GM21360 (cell line): ENCODE data around the gene TM6SF1.
"Not testable (repeated sequence)": the region's sequence is repeated elsewhere in the genome, so short reads cannot be mapped to it uniquely, and the experiment has no call there.

Experiments used
- ATAC-seq: cut with Tn5 transposase; IDR thresholded peaks from one replicate; pipeline ENCODE4 v1.9.1; 2021; ENCODE audit warnings: mild to moderate bottlenecking, moderate library complexity; ENCODE audit not compliant: unreplicated experiment

TM6SF1 gene

DNA sequence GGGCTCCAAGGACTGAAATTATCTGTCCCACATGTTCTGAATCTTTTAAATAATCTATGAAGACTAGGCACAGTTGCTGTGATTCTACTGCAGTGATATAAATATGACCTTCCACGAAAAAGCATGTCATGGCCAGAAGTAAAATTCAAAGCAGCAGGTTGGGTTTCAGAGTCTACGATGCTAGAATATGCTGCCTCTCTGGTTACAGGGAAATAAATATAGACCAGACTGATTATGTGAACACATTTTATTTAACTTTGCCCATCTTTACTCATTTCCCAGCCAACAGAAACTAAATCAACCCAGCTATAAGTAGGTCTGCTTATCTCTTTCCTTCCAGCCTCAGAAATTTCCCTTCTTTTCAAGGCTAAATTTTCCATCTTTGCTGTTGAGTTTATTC is 19.9 kb upstream of the TM6SF1 start:
- ATAC-seq, result no peak

DNA sequence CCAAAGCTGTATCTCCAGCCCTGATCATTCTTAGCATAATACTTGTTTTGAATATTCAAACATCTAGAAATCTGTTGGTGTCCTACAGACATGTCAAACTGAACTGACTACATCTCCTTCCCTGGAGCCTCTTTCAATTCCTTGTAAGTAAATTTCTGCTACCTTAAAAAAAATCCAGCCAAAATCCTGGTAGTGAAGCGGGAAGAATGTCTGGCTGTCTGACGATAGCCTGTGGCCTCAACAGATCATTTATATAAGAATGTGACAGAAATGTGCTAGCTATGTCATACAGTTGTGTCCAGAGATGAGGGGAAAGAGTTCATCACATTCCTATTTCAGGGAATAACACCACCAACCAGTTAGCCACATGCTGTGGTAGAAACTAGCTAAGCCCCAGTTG is 18.6 kb upstream of the TM6SF1 start:
- no peak for ATAC-seq

DNA sequence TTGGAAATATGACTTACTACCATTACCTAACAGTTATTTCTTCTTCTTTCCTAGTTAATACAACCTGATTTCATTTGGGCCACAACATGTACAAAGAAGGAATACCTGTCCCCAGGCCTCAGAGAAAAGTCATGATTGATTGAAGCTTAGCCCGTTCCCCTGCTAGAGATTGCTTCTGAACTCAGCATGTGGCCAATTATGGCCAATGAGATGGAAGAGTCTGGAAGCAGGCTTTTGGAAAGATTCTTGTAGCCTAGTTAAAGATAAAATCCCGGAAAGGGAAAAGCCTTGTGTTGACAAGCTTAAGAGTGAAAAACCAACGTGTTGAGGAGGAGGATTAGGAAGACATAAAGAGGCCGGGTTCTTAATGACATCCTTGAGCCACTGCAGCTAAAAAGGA is 17.0 kb upstream of the TM6SF1 start:
- ATAC-seq, result no peak

DNA sequence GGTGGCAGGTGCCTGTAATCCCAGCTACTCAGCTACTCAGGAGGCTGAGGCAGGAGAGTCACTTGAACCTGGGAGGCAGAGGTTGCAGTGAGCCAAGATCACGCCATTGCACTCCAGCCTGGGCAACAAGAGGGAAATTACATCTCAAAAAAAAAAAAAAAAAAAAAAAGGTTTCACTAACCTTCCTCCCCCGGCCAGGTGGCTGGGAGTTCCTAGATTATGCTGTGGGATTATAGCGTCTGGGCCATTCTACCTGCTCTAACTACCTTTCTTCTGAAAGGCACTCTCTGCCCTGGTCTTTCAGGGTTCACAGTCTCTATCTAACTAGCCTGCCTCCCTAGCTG is 15.5 kb upstream of the TM6SF1 start:
- not testable (repeated sequence) for ATAC-seq

DNA sequence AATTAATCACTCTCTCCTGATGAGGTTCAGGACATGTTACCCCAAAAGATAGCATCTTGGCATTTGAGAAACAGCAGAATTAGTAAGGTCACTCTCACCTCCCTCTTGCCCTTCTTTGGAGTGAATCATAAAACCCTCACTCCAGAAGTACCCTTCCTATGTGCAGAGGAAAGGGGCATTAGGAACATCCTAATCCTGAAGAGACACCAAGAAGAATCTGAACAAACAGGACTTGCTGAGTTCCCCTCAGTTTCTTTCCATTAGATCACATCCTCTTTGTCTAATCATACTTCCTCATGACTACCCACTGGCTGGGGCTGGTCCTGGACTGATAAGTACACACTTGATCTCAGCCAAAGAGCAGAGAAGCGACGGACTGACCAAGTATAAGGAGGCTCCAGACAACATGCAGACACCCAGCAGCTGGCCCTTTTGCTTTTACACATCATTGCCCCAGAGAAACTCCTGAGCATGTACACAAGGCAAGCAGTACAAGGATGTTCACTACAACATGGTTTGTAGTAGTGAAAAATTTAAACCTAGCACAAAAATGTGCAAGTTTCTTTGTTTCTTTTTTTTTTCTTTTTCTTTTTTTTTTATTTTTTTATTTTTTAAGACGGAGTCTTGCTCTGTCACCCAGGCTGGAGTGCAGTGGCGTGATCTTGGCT is 15.0 kb upstream of the TM6SF1 start:
- ATAC-seq, result no peak

DNA sequence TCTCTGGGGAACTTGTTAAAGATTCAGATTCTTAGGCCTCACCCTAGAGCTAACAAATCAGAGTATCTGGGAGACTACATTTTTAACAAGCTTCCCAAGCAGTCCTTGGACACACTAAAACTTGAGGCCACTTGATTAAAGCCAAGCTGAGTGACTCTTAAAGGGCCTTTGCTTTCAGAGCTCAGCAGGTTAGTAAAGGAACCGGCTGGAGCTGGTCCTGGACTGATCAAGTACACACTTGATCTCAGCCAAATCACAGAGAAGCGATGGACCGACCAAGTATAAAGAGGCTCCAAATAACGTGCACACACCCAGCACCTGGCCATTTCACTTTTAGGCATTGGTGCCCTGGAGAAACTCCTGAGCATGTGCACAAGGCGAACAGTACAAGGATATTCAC is 12.9 kb upstream of the TM6SF1 start:
- no peak for ATAC-seq

DNA sequence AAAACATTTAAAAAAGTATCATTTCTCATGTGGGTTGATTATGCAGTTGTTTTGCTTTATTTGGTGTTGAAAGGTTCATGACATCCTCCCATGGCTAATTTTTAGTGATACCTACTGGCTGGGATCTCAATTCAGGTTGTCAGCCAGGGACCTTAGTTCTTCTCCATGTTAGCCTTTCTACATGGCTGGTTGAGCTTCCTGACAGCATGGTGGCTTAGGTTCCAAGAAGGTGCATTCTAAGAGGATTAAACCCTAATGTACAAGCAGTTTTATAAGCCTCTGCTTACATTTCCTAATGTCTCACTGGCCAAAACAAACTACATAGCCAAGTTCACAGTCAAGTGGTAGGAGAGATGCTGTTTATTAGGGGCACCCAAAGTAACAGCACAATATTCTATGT is 9.4 kb upstream of the TM6SF1 start:
- no peak for ATAC-seq

DNA sequence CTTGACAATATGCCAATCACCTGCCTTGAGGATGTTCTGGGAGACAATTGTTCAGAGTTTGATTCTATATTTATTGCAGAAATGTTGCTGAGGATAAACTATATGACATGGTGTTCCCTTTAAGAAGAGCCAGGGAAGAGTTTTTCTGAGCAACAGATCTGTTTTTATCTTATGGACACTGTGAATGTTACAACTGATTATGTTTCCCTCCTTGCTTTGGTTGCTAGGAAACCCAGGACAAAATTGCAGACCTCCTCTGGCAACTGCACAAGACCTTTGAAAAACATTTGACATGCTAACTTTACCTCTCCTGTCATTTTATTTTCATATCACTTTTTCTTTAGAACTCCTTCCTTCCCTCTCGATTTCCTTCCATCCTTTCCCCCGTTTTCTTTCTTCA is 8.2 kb upstream of the TM6SF1 start:
- ATAC-seq, result no peak

DNA sequence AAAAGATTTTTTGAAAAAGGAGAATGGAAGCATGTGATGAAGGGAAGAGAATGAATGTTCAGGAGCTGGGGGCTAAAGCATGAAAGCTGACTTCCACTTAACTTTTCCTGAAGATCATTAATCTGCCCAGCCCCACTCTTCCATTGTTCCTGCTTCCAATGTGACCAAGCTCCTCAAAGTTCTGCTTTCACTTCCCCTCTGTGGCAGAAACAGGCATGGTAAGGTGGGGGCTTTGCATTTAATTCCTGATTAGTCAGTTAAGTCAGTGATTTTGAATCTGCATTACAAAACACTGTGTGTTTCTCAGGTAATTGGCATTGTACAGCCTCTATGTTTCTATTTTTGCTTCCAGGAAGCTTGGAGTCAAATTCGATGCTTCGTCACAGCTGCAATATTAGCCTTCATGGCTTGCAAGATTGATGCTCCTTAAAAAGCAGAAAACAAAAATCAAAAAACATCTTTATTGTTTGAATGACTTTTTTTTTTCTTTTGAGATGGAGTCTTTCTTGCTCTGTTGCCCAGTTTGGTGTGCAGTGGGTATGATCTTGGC is 7.3 kb upstream of the TM6SF1 start:
- ATAC-seq, result no peak

DNA sequence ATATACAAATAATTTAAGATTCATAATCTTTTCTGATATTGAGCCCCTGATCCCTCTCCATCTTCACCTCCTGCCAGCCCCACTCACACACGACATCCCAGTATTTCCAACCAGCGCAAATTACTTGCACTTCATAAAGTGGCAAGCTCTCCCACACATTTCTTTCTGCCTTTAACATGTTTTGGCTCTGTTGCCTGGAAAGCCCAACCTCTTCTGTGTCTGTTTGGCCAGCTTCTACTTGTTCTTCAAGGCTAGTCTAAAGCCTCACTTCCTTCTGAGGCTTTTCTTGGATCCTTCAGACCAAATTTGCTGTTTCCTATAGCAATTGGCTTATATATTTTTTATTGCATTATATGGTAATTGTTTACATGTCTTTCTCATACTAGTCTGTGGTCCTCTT is 5.1 kb upstream of the TM6SF1 start:
- ATAC-seq, result no peak

DNA sequence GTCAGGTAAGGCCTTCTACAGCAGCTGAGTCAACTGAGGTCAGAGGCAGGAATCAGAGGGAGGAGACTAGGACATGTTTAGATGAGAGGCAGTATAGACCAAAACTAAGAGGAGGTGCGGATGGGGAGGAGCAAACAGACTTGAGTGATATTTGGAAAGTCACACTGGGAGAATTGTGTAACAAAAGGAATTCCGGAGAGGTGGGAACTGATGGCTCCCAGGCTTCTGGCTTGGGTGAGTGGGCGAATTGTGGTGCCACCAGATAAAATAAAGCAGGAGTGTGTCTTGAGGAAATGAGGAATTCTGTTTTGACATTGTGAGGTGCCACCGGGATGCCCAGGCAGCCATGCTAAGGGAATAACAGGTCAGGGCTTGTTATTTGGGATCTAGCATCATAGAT is 3.3 kb upstream of the TM6SF1 start:
- ATAC-seq, result no peak

DNA sequence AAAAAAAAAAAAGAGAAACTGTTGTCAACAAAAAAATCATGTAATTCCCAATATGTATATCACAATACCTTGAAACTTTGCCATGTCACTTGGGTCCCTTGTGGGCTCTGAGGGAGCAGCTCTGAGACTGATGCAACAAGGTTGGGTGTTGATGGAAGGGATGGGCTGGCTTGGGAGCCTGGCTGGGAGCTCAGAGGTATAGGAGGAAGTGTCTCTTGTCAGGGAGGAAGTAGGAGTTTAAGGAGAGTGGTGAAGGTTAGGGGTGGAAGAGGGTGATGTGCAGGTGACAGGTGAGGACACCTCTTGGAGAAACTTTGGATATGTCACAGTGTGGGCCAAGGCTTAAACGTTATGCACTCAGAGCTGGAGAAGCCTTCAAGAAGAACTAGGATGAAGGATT is 2.0 kb upstream of the TM6SF1 start:
- ATAC-seq, result no peak

DNA sequence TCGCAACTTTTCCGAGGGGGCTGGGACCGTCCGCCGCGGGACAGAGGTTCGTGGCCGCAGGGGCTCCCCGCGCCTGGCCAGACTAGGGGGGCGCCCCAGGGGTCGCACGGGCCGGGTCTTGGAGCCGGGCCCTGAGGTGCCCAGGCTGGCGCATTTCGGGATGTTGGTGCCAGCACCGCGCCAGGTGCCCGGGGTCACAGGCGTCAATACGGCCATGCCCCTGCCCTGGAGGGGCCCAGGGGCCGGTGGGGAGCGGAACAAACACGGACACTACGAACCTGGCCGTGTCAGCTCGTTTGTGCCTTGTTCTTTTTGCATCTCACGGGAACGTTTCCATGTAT is 366 bp downstream of the TM6SF1 start:
- ATAC-seq, result no peak

DNA sequence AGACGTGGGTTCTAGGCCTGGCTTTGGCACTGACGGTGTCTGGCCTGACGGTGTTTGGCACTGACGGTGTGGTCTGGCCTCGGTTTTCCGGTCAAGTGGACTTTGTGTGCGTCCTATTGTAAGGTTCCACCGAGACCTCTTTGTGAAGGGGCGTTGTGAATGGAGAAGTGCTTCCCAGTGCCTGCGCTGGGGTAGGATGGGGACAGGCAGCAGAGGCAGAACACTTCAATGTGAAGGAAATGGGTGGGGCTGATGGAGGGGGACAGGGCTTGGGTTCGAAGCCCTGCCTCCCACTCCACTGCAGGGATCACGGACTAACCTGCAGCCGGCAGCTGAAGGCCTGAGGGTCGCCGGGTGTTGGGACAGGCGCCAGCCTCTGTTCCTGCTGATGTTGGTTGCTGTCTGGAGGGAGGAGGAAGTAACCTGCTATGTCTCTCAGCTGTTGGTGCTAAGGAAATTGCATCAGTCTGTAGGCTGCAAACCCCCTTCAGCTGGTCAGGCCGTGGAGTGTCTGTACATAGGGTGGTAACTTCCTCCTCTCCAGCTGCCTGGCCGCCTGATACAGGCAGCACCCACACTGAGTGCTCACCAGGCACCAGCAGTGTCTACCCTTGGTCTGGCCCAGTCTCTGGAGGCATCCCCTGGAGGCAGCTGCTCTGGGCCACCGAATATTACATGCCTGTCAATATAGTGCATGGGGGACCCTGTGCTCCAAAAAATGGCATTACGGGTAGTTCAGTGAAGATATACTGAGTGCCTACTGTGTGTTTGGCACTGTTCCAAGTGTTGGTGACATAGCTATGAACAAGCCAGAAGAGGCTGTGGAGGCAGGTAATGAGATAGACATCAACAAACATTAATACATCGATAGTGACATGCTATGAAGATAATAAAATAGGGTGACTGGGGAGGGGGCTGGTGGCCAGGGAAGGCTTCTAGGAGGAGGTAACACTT is 1.1 kb downstream of the TM6SF1 start:
- peak; percentile 50 for ATAC-seq

DNA sequence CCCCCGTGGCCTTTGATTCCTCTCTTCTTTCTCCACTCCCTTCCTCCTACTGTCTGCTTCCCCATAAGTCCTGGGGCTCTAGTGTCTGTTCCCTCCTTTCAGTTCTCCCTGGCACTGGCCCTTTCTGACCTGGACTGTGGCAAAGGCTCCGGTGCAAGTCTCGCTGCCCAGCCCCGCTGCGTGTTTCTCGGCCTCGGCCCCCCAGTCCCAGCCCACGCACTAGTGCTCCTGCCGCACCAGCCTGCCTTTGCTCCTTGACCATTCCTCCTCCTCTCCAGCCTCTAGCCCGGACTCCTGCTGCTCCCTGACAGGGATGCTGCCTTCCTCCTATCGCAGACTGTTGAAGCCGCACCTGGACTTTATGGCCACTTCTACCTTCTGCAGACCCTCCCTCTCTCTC is 2.1 kb downstream of the TM6SF1 start:
- no peak for ATAC-seq

DNA sequence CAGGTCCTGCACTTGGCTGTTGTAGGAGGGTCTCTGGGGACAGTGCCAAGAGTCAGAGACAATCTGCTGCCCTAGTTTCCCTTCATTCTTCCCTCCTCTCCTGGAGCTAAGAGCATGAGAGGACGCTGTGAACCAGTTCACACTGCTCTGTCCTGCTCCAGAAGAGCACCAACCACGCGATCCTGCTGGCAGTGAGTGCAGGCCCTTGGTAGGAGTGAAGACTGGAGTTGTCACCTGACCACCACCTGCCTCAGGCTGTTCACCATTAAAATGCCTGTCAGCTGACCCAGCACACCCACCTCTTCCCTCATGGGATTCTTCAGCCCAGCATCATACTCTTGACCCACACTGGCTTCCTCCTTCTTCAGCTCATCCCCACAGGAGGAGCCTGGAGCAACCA is 2.9 kb downstream of the TM6SF1 start:
- no peak for ATAC-seq

DNA sequence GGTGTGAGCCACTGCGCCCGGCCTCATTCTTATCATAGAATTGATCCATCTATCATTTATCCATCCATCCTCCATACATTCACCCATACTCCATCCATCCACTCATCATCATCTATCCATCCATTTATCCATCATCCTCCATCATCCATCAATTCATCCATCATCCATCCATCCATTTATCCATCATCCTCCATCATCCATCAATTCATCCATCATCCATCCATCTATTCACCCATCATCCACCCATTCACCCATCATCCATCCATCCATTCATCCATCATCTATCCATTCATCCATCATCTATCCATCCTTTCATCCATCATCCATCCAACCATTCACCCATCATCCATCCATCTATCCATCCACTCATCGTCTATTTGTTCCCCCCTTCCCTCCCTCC is 3.7 kb downstream of the TM6SF1 start:
- ATAC-seq, result no peak

DNA sequence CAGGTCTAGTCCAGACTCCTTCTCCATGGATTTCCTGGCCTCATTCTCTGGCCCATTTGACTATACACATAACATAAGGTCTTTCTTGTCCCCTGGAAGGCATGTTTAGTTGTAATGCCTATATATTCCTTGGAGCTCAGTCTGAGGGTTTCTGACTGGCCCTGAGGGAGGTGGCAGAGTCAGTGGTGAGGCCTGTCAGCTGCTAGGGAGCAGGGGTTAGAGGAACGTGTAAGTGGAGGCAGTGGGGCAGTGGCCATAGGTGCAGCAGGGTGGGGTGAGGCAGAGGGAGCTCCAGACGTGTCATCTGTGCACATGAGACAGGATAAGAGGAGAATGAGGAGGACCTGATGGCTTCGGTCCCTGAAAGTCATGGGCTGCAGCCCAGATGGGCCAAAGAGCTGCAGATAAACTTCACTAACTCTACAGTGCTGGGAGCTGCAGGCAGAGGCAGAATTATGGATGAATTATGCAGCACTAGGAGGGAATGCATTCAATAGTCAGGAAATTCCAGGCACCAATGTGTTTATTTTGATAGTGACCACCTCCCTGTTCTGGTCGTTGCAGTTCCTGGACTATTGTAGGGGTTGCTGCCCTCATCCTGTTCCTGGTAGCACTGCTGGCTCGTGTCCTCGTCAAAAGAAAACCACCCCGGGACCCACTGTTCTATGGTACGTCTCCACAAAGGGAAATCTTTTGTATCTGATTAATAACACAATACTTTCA is 4.9 kb downstream of the TM6SF1 start:
- ATAC-seq, result no peak

DNA sequence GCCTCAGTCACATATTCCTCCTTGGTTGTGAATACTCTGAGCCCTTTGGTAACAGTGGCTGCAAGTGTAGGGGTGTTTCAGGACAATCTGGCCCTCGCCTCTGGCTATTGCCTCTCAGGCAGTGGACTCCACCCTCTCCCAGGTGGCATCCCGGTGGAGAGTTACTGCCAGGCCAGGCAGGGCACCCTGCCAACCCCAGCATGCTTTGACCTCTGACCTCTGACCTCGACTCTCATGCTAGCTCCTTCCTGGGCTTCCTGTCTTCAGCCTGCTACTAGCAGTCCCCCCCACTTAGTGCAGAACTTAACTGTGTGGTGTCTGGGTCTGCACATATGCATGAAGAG is 5.5 kb downstream of the TM6SF1 start:
- ATAC-seq, result no peak

DNA sequence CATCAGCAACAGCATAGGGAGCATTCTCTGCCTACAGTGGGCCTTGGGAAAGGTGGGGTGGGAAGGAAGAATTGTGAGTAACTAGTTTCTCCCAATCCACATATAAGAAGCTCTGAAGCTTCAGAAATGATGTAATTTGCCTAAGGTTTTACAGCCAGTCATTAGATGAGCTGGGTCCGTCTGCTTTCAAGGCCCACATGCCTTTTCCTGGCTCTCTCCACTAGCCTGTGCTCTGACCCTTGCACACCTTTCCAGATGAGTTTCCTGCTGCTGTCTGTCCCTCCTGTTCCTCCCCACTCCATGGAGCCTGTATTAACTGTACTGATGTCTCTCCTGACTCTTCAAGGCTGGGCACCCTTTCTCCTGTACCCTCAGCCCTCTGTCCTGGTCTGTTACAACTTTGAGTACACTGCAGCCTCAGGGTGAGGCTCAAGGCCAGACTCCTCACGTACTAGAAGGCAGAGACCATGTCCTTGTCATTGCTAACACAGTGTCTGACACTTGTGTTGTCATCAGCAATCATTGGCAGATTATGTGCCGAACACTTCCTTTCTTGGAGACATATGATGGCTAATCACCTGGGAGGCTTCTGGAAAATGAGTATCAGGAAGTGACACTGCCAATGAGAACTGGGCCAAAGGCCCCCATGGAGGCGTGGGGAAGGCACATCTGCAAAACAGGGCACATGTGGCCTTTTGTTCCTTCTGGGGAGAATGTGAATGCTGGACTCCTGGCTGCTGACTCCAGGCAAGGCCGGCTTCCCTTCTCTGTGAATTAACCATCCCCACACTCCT is 6.6 kb downstream of the TM6SF1 start:
- no peak for ATAC-seq

DNA sequence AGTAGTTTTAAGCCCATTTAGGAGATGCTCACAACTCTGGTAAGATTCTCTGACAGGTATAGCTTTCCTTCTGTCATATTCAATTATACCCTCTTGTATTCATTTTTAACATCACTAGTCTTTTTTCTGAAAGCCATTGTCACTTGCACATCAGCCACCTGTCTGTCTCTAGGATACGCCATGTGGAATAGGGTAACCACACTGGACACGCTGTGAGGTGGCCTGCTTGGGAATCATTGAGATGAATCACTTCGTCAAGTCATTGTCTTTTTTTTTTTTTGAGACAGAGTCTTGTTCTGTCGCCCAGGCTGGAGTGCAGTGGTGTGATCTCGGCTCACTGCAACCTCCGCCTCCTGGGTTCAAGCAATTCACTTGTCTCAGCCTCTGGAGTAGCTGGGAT is 7.4 kb downstream of the TM6SF1 start:
- no peak for ATAC-seq
